Astrocyte (in vitro differentiated cells and primary cell): ENCODE measurements around the gene SLC25A15. TPM values are rescaled to one million over a fixed set of nuclear protein-coding genes. Genes with fewer than 3 reads are reported as not detected.

Experiments
- DNase-seq: peaks from one replicate; pipeline ENCODE4 v3.0.0-alpha.2; 2010; ENCODE audit warnings: low read depth
- FAIRE-seq: peaks from 2 replicates; lab custom pipeline; 2011; peaks lifted over from hg19 to GRCh38; lab: Jason Lieb, UNC
- H2AFZ ChIP-seq: 2 replicates; pipeline ENCODE4 v1.6.0; 2012; ENCODE audit warnings: low read depth, low read length, inconsistent platforms
- H3K27ac ChIP-seq: 2 replicates; pipeline ENCODE4 v1.5.1; 2011; ENCODE audit warnings: low read depth, low read length, inconsistent platforms
- H3K27me3 ChIP-seq: 2 replicates; pipeline ENCODE4 v1.6.0; 2011; ENCODE audit warnings: low read length, inconsistent platforms; ENCODE audit not compliant: insufficient read depth
- H3K36me3 ChIP-seq: 2 replicates; pipeline ENCODE4 v1.5.1; 2011; ENCODE audit warnings: low read length, inconsistent platforms; ENCODE audit not compliant: insufficient read depth
- H3K4me1 ChIP-seq: 2 replicates; pipeline ENCODE4 v1.5.1; 2011; ENCODE audit warnings: low read length, inconsistent platforms; ENCODE audit not compliant: insufficient read depth
- H3K4me2 ChIP-seq: 2 replicates; pipeline ENCODE4 v1.6.0; 2012; ENCODE audit warnings: low read length, inconsistent platforms
- H3K4me3 ChIP-seq: 2 replicates; pipeline ENCODE4 v1.5.1; 2011; ENCODE audit warnings: low read depth, mild to moderate bottlenecking, low read length, inconsistent platforms; ENCODE audit not compliant: insufficient read depth
- H3K79me2 ChIP-seq: 2 replicates; pipeline ENCODE4 v1.6.0; 2012; ENCODE audit warnings: mild to moderate bottlenecking, low read length, inconsistent platforms; ENCODE audit not compliant: insufficient read depth
- H3K9ac ChIP-seq: 2 replicates; pipeline ENCODE4 v1.6.0; 2012; ENCODE audit warnings: mild to moderate bottlenecking, low read length, inconsistent platforms
- H3K9me3 ChIP-seq: 2 replicates; pipeline ENCODE4 v1.5.1; 2012; ENCODE audit warnings: low read depth, mild to moderate bottlenecking, low read length, inconsistent platforms; ENCODE audit not compliant: insufficient read depth
- H4K20me1 ChIP-seq: 2 replicates; pipeline ENCODE4 v1.6.0; 2012; ENCODE audit warnings: low read length, inconsistent platforms; ENCODE audit not compliant: insufficient read depth
- H3K27ac Mint-ChIP-seq: one replicate; pipeline ENCODE4 v1.8.0; 2021; ENCODE audit warnings: mild to moderate bottlenecking, mixed read lengths; ENCODE audit not compliant: unreplicated experiment
- H3K27me3 Mint-ChIP-seq: one replicate; pipeline ENCODE4 v1.8.0; 2021; ENCODE audit warnings: low read depth, mixed read lengths; ENCODE audit not compliant: unreplicated experiment
- H3K36me3 Mint-ChIP-seq: one replicate; pipeline ENCODE4 v1.8.0; 2021; ENCODE audit warnings: low read depth, mixed read lengths; ENCODE audit not compliant: unreplicated experiment
- H3K4me1 Mint-ChIP-seq: one replicate; pipeline ENCODE4 v1.8.0; 2021; ENCODE audit warnings: low read depth, mixed read lengths; ENCODE audit not compliant: unreplicated experiment
- H3K4me3 Mint-ChIP-seq: one replicate; pipeline ENCODE4 v1.8.0; 2021; ENCODE audit warnings: mild to moderate bottlenecking, moderate library complexity, mixed read lengths; ENCODE audit not compliant: unreplicated experiment
- H3K9me3 Mint-ChIP-seq: one replicate; pipeline ENCODE4 v1.8.0; 2021; ENCODE audit warnings: mild to moderate bottlenecking, mixed read lengths; ENCODE audit not compliant: unreplicated experiment
- CTCF ChIP-seq: IDR thresholded peaks from 2 replicates; pipeline ENCODE4 v1.5.1; 2011; ENCODE audit warnings: low read depth, mild to moderate bottlenecking, inconsistent platforms, low read length, moderate library complexity; ENCODE audit not compliant: insufficient read depth
- EZH2 ChIP-seq: IDR thresholded peaks from 2 replicates; pipeline ENCODE4 v1.6.1; 2012; ENCODE audit warnings: mild to moderate bottlenecking, low read length, inconsistent platforms; ENCODE audit not compliant: insufficient read depth
- total RNA-seq: library from RNA; stranded (reverse); gene quantifications from 2 replicates; pipeline ENCODE4 v1.2.1, GENCODE V29; 2021

SLC25A15 gene
- total RNA-seq, 1 donor from 2014 or later, result 11.7 TPM

DNA sequence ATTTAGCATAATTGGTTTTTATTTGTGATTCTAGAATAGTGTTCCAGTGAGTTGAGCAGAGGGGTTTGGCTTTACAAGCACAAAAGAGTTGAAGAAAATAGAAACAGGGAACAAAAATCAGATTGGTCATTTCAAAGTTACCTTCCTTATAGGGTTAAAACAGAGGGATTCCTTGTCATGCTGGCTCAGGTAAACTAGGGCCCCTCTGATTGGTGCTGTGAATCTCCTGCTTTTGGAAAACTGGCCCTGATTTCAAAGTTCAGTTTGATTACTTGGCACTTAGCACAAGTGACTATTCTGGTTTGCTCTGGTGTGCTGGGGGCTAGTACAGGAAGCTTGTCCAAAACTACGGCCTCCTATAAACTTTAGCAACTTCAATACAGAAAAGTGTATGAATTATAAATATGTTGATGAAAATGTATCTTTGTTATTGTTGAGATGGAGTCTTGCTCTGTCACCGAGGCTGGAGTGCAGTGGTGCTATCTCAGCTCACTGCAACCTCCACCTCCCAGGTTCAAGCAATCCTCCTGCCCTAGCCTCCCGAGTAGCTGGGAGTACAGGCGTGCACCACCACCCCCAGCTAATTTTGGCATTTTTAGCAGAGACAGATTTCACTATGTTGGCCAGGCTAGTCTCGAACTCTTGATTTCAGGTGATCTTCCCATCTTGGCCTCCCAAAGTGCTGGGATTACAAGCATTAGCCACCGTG lies 16.5 kb upstream of the SLC25A15 start:
- no peaks in the 10 kb centered on the region for H3K27me3 ChIP-seq
- Mint-ChIP-seq H3K9me3 (no peaks in the 10 kb centered on the region), H3K4me3 (no peak overlapping the region), H3K4me1 (peaks cover 11% of the 10 kb centered on the region), H3K36me3 (no peaks in the 10 kb centered on the region), H3K27me3 (no peaks in the 10 kb centered on the region), H3K27ac (no peak overlapping the region)
- no peaks in the 10 kb centered on the region for H4K20me1 ChIP-seq
- FAIRE-seq, result no peak
- no peak overlapping the region for H2AFZ ChIP-seq
- TF ChIP-seq EZH2 (no peak), CTCF (no peak)
- H3K27ac ChIP-seq, result no peak overlapping the region
- no peak overlapping the region for H3K4me3 ChIP-seq
- H3K36me3 ChIP-seq, result no peaks in the 10 kb centered on the region
- no peak overlapping the region for H3K4me2 ChIP-seq
- H3K9me3 ChIP-seq, result no peaks in the 10 kb centered on the region
- H3K9ac ChIP-seq, result no peak overlapping the region
- no peak for DNase-seq
- H3K4me1 ChIP-seq, result peaks cover 14% of the 10 kb centered on the region
- H3K79me2 ChIP-seq, result peaks cover 17% of the 10 kb centered on the region

- Mint-ChIP-seq H3K36me3 (no peaks in the 10 kb centered on the region), H3K9me3 (no peaks in the 10 kb centered on the region), H3K4me3 (no peak overlapping the region), H3K4me1 (peaks cover 11% of the 10 kb centered on the region), H3K27me3 (no peaks in the 10 kb centered on the region), H3K27ac (no peak overlapping the region)
- Histone ChIP-seq H3K27me3 (no peaks in the 10 kb centered on the region), H3K9ac (no peak overlapping the region), H4K20me1 (no peaks in the 10 kb centered on the region), H3K9me3 (no peaks in the 10 kb centered on the region), H3K79me2 (peaks cover 13% of the 10 kb centered on the region), H3K27ac (no peak overlapping the region), H3K4me1 (peaks cover 14% of the 10 kb centered on the region), H3K4me3 (no peak overlapping the region), H2AFZ (no peak overlapping the region), H3K36me3 (no peaks in the 10 kb centered on the region), H3K4me2 (no peak overlapping the region)
- DNase-seq (no peak), FAIRE-seq (no peak)
- TF ChIP-seq CTCF (no peak), EZH2 (no peak)
Observed at GRCh38 chr13:40774672-40775071, 14.7 kb upstream of the SLC25A15 start.

DNA sequence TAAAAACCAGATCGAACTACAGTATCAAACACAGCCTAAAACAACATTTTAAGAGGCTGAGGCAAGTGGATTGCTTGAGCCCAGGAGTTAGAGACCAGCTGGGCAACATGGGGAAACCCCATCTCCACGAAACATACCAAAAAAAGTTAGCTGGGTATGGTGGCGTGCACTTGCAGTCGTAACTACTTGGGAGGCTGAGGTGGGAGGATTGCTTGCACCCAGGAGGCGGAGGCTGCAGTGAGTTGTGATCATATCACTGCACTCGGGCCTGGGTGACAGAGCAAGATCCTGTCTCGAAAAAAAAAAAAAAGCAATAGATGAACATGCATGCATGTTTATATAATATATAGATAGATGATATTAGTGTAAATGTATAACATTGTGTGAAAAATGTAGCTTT lies 13.2 kb upstream of the SLC25A15 start:
- Histone ChIP-seq H2AFZ (no peak overlapping the region), H3K4me2 (peak overlapping the region; percentile 70), H3K4me3 (no peak overlapping the region), H3K36me3 (no peaks in the 10 kb centered on the region), H3K27ac (no peak overlapping the region), H3K79me2 (no peaks in the 10 kb centered on the region), H3K9me3 (no peaks in the 10 kb centered on the region), H4K20me1 (no peaks in the 10 kb centered on the region), H3K9ac (no peak overlapping the region), H3K27me3 (no peaks in the 10 kb centered on the region), H3K4me1 (peaks cover 8% of the 10 kb centered on the region)
- H3K27me3 Mint-ChIP-seq, result no peaks in the 10 kb centered on the region
- no peak overlapping the region for H3K27ac Mint-ChIP-seq
- H3K36me3 Mint-ChIP-seq, result no peaks in the 10 kb centered on the region
- H3K4me1 Mint-ChIP-seq, result peaks cover 7% of the 10 kb centered on the region
- DNase-seq (no peak), FAIRE-seq (no peak)
- TF ChIP-seq CTCF, result no peak
- TF ChIP-seq EZH2, result no peak
- H3K4me3 Mint-ChIP-seq, result no peak overlapping the region
- no peaks in the 10 kb centered on the region for H3K9me3 Mint-ChIP-seq
